HG03378 (cell line): ENCODE measurements around the gene BOK.

Source experiments
- ATAC-seq: cut with Tn5 transposase; IDR thresholded peaks from one replicate; pipeline ENCODE4 v1.9.1; 2021; ENCODE audit warnings: mild to moderate bottlenecking, moderate library complexity; ENCODE audit not compliant: unreplicated experiment

BOK gene

GRCh38 chr2:241538838-241539615 is 19.5 kb upstream of the BOK start:
- no peak for ATAC-seq

DNA sequence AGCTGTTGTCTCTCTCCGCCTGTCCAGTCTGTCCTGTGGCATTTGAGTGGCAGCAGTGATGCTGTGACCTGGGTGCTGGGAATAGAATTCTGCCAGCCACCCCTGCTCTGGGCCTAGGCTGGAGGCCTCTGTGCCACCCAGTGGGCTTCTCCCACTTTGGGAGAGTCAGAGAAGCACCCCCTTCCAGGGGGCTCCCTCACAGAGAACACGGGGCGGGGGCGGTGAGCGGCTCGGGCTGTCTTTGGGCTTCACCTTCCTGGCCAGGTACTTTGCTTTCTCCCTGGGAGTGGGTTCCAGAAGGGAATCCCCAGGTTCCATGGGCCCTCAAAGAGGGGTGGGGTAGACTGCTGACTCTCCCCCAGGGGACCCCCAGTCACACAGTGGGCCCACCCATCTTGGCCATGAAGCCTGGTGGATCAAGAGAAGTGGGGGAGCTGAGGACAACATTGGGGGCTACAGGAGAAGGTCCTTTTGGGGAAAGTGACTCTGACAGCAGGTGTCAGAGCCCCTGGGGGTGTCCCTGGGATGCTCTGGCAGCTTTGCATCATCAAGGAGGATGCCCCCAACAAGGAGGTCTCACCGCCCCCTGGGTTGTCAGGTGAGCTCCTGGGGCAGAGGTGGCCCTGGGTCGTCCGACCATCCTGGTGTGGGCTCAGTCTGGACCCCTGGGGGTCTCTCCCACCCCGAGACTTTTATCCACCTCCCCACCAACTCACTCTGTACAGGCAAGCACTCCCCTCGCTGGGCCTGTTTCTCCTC is 18.8 kb upstream of the BOK start:
- no peak for ATAC-seq

GRCh38 chr2:241540401-241540770 is 18.2 kb upstream of the BOK start:
- no peak for ATAC-seq

GRCh38 chr2:241540771-241541561 is 17.6 kb upstream of the BOK start:
- no peak for ATAC-seq

GRCh38 chr2:241541564-241542277 is 16.8 kb upstream of the BOK start:
- ATAC-seq: no peak

GRCh38 chr2:241542278-241542605 is 16.3 kb upstream of the BOK start:
- no peak for ATAC-seq

DNA sequence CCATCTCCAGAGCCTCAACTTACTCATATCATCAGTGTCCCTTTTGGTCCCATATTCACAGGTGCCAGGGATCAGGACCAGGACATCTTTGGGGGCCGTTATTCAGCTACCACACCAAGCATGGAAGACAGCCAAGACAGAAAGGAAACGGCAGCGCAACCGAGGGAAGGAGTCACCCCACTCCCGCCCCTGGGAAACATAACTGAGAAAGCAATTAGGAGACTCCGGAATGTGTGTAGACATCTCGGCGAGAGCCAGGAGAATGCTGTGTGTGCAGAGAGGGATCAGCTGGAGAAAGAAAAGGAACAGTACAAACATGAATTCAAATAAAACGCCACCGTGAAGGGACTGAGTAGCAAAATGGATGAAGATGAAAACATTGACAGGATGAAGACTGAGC is 13.4 kb upstream of the BOK start:
- no peak for ATAC-seq

DNA sequence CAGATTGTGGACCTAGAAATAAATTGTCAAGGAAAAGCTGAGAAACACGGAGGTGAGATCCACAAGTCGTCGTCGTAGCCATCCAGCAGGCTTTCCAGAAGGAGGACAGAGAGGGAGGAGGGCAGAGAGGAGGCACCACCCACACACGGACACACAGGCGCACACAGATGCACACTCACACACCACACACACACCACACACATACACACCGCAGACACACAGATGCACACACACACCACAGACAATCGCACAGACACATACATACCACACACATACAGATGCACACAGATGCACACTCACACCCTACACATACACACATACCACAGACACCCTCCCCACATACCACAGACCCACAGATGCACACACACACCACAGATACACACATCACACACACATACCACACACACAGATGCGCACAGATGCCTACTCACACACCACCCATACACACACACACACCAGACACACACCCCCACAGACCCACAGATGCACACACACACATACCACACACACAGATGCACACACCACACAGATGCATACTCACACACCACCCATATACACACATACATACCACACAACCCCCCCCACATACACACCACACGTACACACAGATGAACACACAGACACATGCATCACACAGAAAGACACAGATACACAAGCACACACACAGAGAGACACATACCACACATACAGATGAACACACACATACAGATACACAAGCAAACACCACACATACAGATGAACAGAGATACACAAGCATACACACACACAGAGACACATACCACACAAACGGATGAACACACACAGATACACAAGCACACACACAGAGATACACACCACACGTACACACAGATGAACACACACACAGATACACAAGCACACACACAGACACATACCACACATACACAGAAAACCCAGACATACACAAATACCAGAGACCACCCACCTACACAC is 12.7 kb upstream of the BOK start:
- no peak for ATAC-seq

- no peak for ATAC-seq
Observed at GRCh38 chr2:241546771-241547498, 11.6 kb upstream of the BOK start.

DNA sequence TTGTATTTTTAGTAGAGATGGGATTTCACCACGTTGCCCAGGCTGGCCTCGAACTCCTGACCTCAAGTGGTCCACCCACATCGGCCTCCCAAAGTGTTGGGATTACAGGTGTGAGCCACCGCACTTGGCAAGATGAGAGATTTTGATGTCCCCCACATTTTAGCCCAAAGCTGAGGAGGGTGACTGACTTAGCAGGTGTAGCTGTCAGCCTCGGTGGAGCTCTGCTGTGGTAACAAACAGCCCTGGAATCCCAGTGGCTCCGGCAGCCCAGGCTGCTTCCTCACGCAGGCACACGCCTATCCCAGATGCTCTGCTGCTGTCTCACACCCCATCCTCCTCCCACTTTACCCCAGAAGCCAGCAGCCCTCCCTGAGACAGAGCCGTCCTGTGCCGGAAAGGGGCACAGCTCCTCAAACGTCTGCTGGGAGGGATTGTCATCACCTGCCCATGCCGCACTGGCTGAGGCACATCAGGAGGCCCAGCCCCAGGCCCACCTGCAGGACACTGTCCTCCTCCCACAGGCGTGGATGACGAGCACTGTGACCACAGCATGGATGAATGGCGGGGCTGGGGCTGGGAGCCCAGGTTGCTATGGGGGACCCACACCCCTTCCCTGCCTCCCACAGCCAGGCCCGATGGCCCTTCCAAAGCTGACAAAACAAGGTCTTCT is 10.6 kb upstream of the BOK start:
- no peak for ATAC-seq

- ATAC-seq: no peak
Observed at GRCh38 chr2:241548451-241548835, 10.1 kb upstream of the BOK start.

DNA sequence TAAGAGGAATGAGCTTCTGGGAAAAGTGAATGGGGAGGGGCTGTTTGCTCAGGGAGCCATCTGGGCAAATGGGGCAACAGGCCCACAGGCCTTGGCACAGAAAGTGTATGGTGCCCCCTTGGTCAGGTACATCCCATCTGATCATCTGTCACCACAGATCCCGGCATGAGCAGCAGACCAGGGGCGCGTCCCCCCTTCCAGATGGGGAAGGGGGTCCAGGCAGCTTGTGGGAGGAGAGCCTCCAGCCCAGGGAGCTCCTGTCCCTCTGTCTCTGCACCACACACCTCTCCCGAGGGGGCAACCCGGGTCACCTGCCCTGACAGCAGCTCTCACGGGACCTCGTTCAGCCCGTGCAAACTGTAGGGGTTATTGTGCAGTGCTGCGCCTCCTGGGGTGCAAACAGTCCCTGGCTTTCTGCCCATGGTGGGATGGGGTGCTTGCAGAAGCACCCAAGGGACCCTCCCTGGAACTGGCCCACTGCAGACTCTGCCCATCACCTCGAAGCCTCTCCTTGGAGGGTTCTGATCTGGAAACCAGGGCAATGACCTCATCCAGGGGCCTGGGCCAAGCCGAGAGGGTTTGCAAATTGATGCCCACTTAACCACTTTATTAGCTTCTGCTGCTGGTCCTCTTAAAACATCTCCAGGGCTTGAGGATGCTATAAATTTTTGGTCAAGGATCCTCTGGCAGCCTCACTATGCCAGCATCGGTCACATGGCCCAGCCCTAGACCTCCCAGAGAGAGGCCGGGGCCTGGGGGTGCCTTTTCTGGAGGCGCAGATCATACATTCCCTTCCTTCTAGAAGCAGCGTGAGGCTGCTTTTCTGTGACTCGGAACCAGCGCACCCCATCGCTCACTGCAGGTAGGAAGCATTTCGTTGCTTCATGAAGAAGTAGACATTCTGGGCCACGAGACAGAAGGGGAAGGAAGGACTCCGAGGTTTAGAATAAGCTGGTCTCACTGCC is 7.6 kb upstream of the BOK start:
- ATAC-seq: no peak

GRCh38 chr2:241551599-241551997 is 6.9 kb upstream of the BOK start:
- no peak for ATAC-seq

GRCh38 chr2:241551998-241552737 is 6.4 kb upstream of the BOK start:
- ATAC-seq: no peak

DNA sequence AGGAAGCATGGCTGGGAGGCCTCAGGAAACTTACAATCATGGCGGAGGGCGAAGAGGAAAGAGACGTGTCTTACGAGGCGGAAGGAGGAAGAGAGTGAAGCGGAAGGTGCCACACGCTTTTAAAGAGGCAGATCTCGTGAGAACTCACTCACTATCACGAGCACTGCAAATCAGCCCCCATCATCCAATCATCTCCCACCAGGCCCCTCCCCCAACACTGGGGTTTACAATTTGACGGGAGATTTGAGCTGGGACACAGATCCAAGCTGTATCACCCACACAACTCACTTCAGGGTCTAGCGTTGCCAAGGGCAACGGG is 5.1 kb upstream of the BOK start:
- ATAC-seq: no peak

GRCh38 chr2:241553981-241554380 is 4.6 kb upstream of the BOK start:
- ATAC-seq: no peak

- no peak for ATAC-seq
Observed at GRCh38 chr2:241554610-241555322, 3.8 kb upstream of the BOK start.
